H9 (cell line): Measurements from ENCODE around the gene DPP6. TPM values are rescaled to one million over a fixed set of nuclear protein-coding genes. Genes with fewer than 3 reads are reported as not detected.

Experiments
- DNase-seq: peaks from one replicate; pipeline ENCODE4 v3.0.0-alpha.2; 2017
- H2AFZ ChIP-seq: one replicate; pipeline ENCODE4 v1.6.1; 2013; ENCODE audit warnings: mild to moderate bottlenecking, low read length, control low read depth, moderate library complexity
- H2AK5ac ChIP-seq: 2 replicates; pipeline ENCODE4 v1.6.1; 2013; ENCODE audit warnings: low read length, control low read depth, mixed read lengths; ENCODE audit not compliant: insufficient read length
- H2BK120ac ChIP-seq: one replicate; pipeline ENCODE4 v1.6.1; 2013; ENCODE audit warnings: low read depth, mild to moderate bottlenecking, low read length, control low read depth, inconsistent platforms; ENCODE audit not compliant: poor library complexity, severe bottlenecking
- H2BK12ac ChIP-seq: 2 replicates; pipeline ENCODE4 v1.6.1; 2013; ENCODE audit warnings: low read length, control low read depth, mixed read lengths, low read depth; ENCODE audit not compliant: insufficient read length
- H2BK15ac ChIP-seq: 2 replicates; pipeline ENCODE4 v1.6.1; 2013; ENCODE audit warnings: low read depth, low read length, control low read depth
- H2BK20ac ChIP-seq: one replicate; pipeline ENCODE4 v1.6.1; 2013; ENCODE audit warnings: low read depth, mild to moderate bottlenecking, low read length, control low read depth, inconsistent platforms; ENCODE audit not compliant: poor library complexity, severe bottlenecking
- H2BK5ac ChIP-seq: 2 replicates; pipeline ENCODE4 v1.6.1; 2013; ENCODE audit warnings: low read length, control low read depth, mixed read lengths; ENCODE audit not compliant: insufficient read length
- H3K14ac ChIP-seq: 2 replicates; pipeline ENCODE4 v1.6.1; 2013; ENCODE audit warnings: low read length, control low read depth; ENCODE audit not compliant: insufficient read depth
- H3K18ac ChIP-seq: 2 replicates; pipeline ENCODE4 v1.6.1; 2013; ENCODE audit warnings: low read depth, mild to moderate bottlenecking, mixed read lengths, low read length, control low read depth; ENCODE audit not compliant: insufficient read length
- H3K23ac ChIP-seq: 2 replicates; pipeline ENCODE4 v1.6.1; 2013; ENCODE audit warnings: low read length, control low read depth, mixed read lengths, low read depth; ENCODE audit not compliant: insufficient read length
- H3K23me2 ChIP-seq: 2 replicates; pipeline ENCODE4 v1.6.1; 2013; ENCODE audit warnings: low read depth, mild to moderate bottlenecking, mixed read lengths, low read length, control low read depth; ENCODE audit not compliant: insufficient read length, poor library complexity, severe bottlenecking
- H3K27ac ChIP-seq: 2 replicates; pipeline ENCODE4 v1.5.1; 2013; ENCODE audit warnings: low read length, control low read depth, mixed read lengths, low read depth; ENCODE audit not compliant: insufficient read length
- H3K27me3 ChIP-seq: 2 replicates; pipeline ENCODE4 v1.6.1; 2013; ENCODE audit warnings: low read length, control low read depth, inconsistent platforms; ENCODE audit not compliant: insufficient read depth
- H3K4ac ChIP-seq: 2 replicates; pipeline ENCODE4 v1.6.1; 2013; ENCODE audit warnings: low read depth, mild to moderate bottlenecking, control low read depth, inconsistent platforms, low read length, moderate library complexity
- H3K4me1 ChIP-seq: 2 replicates; pipeline ENCODE4 v1.6.1; 2013; ENCODE audit warnings: low read length, control low read depth, inconsistent platforms; ENCODE audit not compliant: insufficient read depth
- H3K4me2 ChIP-seq: 2 replicates; pipeline ENCODE4 v1.6.1; 2013; ENCODE audit warnings: low read length, control low read depth, mixed read lengths; ENCODE audit not compliant: insufficient read length, insufficient read depth
- H3K56ac ChIP-seq: 2 replicates; pipeline ENCODE4 v1.6.1; 2013; ENCODE audit warnings: low read depth, mild to moderate bottlenecking, mixed read lengths, low read length, control low read depth; ENCODE audit not compliant: insufficient read length
- H3K79me1 ChIP-seq: 2 replicates; pipeline ENCODE4 v1.6.1; 2013; ENCODE audit warnings: low read depth, mild to moderate bottlenecking, moderate library complexity, low read length, control low read depth, inconsistent platforms; ENCODE audit not compliant: insufficient read depth, poor library complexity, severe bottlenecking
- H3K79me2 ChIP-seq: 2 replicates; pipeline ENCODE4 v1.6.1; 2013; ENCODE audit warnings: low read length, control low read depth, inconsistent platforms; ENCODE audit not compliant: insufficient read depth
- H3K9ac ChIP-seq: 2 replicates; pipeline ENCODE4 v1.6.1; 2013; ENCODE audit warnings: low read length, control low read depth, mixed read lengths; ENCODE audit not compliant: insufficient read length; ENCODE audit errors: extremely low read depth
- H3K9me3 ChIP-seq: one replicate; pipeline ENCODE4 v1.6.1; 2013; ENCODE audit warnings: low read depth, low read length, inconsistent platforms; ENCODE audit not compliant: control insufficient read depth
- H3T11ph ChIP-seq: one replicate; pipeline ENCODE4 v1.6.1; 2013; ENCODE audit warnings: mild to moderate bottlenecking, low read length, control low read depth, inconsistent platforms
- H4K20me1 ChIP-seq: one replicate; pipeline ENCODE4 v1.6.1; 2013; ENCODE audit not compliant: control insufficient read depth, insufficient read length, insufficient read depth
- H4K5ac ChIP-seq: 2 replicates; pipeline ENCODE4 v1.6.1; 2013; ENCODE audit warnings: low read depth, mild to moderate bottlenecking, mixed read lengths, low read length, control low read depth; ENCODE audit not compliant: insufficient read length
- H4K8ac ChIP-seq: replicated peaks from 2 replicates; pipeline ENCODE4 v1.6.1; 2013; ENCODE audit warnings: low read length, control low read depth, mixed read lengths, low read depth; ENCODE audit not compliant: insufficient read length
- H4K91ac ChIP-seq: 2 replicates; pipeline ENCODE4 v1.6.1; 2013; ENCODE audit warnings: low read depth, mild to moderate bottlenecking, moderate library complexity, mixed read lengths, low read length, control low read depth; ENCODE audit not compliant: insufficient read length
- H3K27ac Mint-ChIP-seq, 3 experiments: 2 replicates in 2 of 3; 3 replicates in 1 of 3; pipeline ENCODE4 v1.8.0; 2020 to 2021; ENCODE audit warnings: mixed read lengths in 3 of 3, mild to moderate bottlenecking in 1 of 3, moderate library complexity in 1 of 3
- H3K27me3 Mint-ChIP-seq: 2 replicates; pipeline ENCODE4 v1.8.0; 2021; ENCODE audit warnings: low read depth, mild to moderate bottlenecking, moderate library complexity, mixed read lengths
- H3K36me3 Mint-ChIP-seq, 3 experiments: 2 replicates in 2 of 3; 3 replicates in 1 of 3; pipeline ENCODE4 v1.8.0; 2020 to 2021; ENCODE audit warnings: low read depth in 3 of 3, mixed read lengths in 3 of 3; ENCODE audit not compliant: insufficient read depth in 1 of 3
- H3K4me1 Mint-ChIP-seq, 2 experiments: 2 replicates each; pipeline ENCODE4 v1.8.0; 2020; ENCODE audit warnings: mixed read lengths in 2 of 2
- H3K4me3 Mint-ChIP-seq, 2 experiments: 2 replicates in 1 of 2; 3 replicates in 1 of 2; pipeline ENCODE4 v1.8.0; 2020 to 2021; ENCODE audit warnings: mild to moderate bottlenecking in 2 of 2, mixed read lengths in 2 of 2, moderate library complexity in 1 of 2
- H3K9me3 Mint-ChIP-seq, 2 experiments: 2 replicates in 1 of 2; 3 replicates in 1 of 2; pipeline ENCODE4 v1.8.0; 2020; ENCODE audit warnings: mild to moderate bottlenecking in 2 of 2, mixed read lengths in 2 of 2, moderate library complexity in 1 of 2
- CTCF ChIP-seq: fragments of 200-600 bp; sonication (generic); conservative IDR thresholded peaks from 3 replicates; pipeline ENCODE4 v1.8.0; 2021; ENCODE audit warnings: antibody characterized with exemption, mild to moderate bottlenecking
- WGBS: extraction: QIAGEN DNeasy Blood & Tissue Kit; methylation state at CpG from one replicate; pipeline ENCODE4 v1.1.7; 2013; ENCODE audit warnings: missing lambda C conversion rate, low lambda C conversion rate, mixed read lengths; ENCODE audit not compliant: insufficient read length; ENCODE audit errors: extremely low coverage; 5-methylcytosine and 5-hydroxymethylcytosine counted together
- total RNA-seq: library from RNA; stranded (reverse); gene quantifications from 2 replicates; pipeline ENCODE4 v1.2.1, GENCODE V29; 2021

Gene DPP6
- total RNA-seq, 1 experiment from 2014 or later: 4.5 TPM

GRCh38 chr7:154484406-154484805, 432.2 kb downstream of the DPP6 start:
- H3K4me2 ChIP-seq: no peak overlapping the region
- peak; percentile 47 for DNase-seq

More at GRCh38 chr7:154484406-154484805, 432.2 kb downstream of the DPP6 start:
- Mint-ChIP-seq H3K36me3 (no peaks in the 10 kb centered on the region), H3K27ac (peak overlapping the region in 2 of 3 experiments; percentile 6 to 7; a peak in 2 of 7 replicates), H3K9me3 (no peaks in the 10 kb centered on the region), H3K4me3 (no peak overlapping the region; a peak in 1 of 5 replicates), H3K4me1 (peaks cover 9 to 10% of the 10 kb centered on the region in 2 experiments), H3K27me3 (no peaks in the 10 kb centered on the region)
- no CpG with 5 or more reads among the region's 7 CpGs for WGBS
- no peak overlapping the region for H2BK12ac ChIP-seq
- H3K18ac ChIP-seq: no peak overlapping the region
- no peak for TF ChIP-seq CTCF
- H4K91ac ChIP-seq: no peak overlapping the region
- H3T11ph ChIP-seq: no peak overlapping the region
- H3K79me1 ChIP-seq: no peaks in the 10 kb centered on the region
- H3K9ac ChIP-seq: no peak overlapping the region
- H2BK120ac ChIP-seq: no peak overlapping the region
- H3K23ac ChIP-seq: no peak overlapping the region
- no peak overlapping the region for H4K8ac ChIP-seq
- no peak overlapping the region for H3K27ac ChIP-seq
- no peaks in the 10 kb centered on the region for H3K79me2 ChIP-seq
- H2AFZ ChIP-seq: no peak overlapping the region
- no peak overlapping the region for H2BK15ac ChIP-seq
- no peak overlapping the region for H2BK5ac ChIP-seq
- H3K56ac ChIP-seq: no peak overlapping the region
- no peaks in the 10 kb centered on the region for H4K20me1 ChIP-seq
- no peaks in the 10 kb centered on the region for H3K27me3 ChIP-seq
- H3K4me1 ChIP-seq: no peaks in the 10 kb centered on the region
- no peak overlapping the region for H2BK20ac ChIP-seq
- H3K23me2 ChIP-seq: no peaks in the 10 kb centered on the region
- no peaks in the 10 kb centered on the region for H3K9me3 ChIP-seq
- H2AK5ac ChIP-seq: no peak overlapping the region
- no peak overlapping the region for H3K14ac ChIP-seq
- no peak overlapping the region for H4K5ac ChIP-seq
- H3K4ac ChIP-seq: no peak overlapping the region
